Endothelial cell (in vitro differentiated cells): Measurements from ENCODE around the gene SMIM44. TPM values are rescaled to one million over a fixed set of nuclear protein-coding genes. Genes with fewer than 3 reads are reported as not detected.

ENCODE experiments used
- DNase-seq: peaks from one replicate; pipeline ENCODE4 v3.0.0; 2021; ENCODE audit warnings: low spot score
- H3K27ac Mint-ChIP-seq: one replicate; pipeline ENCODE4 v1.8.0; 2021; ENCODE audit warnings: mixed read lengths, inconsistent platforms; ENCODE audit not compliant: unreplicated experiment
- H3K27me3 Mint-ChIP-seq: one replicate; pipeline ENCODE4 v1.8.0; 2021; ENCODE audit warnings: mild to moderate bottlenecking, moderate library complexity, mixed read lengths, inconsistent platforms; ENCODE audit not compliant: unreplicated experiment
- H3K36me3 Mint-ChIP-seq: one replicate; pipeline ENCODE4 v1.8.0; 2021; ENCODE audit warnings: mild to moderate bottlenecking, low read depth, mixed read lengths, inconsistent platforms; ENCODE audit not compliant: unreplicated experiment
- H3K4me1 Mint-ChIP-seq: one replicate; pipeline ENCODE4 v1.8.0; 2021; ENCODE audit warnings: mild to moderate bottlenecking, mixed read lengths, inconsistent platforms; ENCODE audit not compliant: unreplicated experiment
- H3K4me3 Mint-ChIP-seq: one replicate; pipeline ENCODE4 v1.8.0; 2021; ENCODE audit warnings: mild to moderate bottlenecking, mixed read lengths, inconsistent platforms; ENCODE audit not compliant: unreplicated experiment
- H3K9me3 Mint-ChIP-seq: one replicate; pipeline ENCODE4 v1.8.0; 2021; ENCODE audit warnings: mixed read lengths, inconsistent platforms; ENCODE audit not compliant: unreplicated experiment
- CTCF ChIP-seq: fragments of 200-600 bp; sonication (generic); IDR thresholded peaks from one replicate; pipeline ENCODE4 v1.5.0; 2021; ENCODE audit warnings: antibody characterized with exemption; ENCODE audit not compliant: unreplicated experiment
- total RNA-seq: library from RNA; stranded (reverse); fragmentation: NEBNext Ultra II Directional; extraction: Animal tissue kit (Norgen Biotek cat#: 25700); gene quantifications from one replicate; pipeline ENCODE4 v1.2.1, GENCODE V29; 2021; ENCODE audit not compliant: unreplicated experiment

The SMIM44 gene
- total RNA-seq, 1 donor from 2014 or later, result not detected

GRCh38 chr19:3494559-3494958 is 11.3 kb upstream of the SMIM44 start:
- TF ChIP-seq CTCF, result no peak

GRCh38 chr19:3494051-3494450 is 10.8 kb upstream of the SMIM44 start:
- no peak overlapping the region for H3K27ac Mint-ChIP-seq

More at GRCh38 chr19:3494559-3494958, 11.3 kb upstream of the SMIM44 start:
- Mint-ChIP-seq H3K27ac (no peak overlapping the region), H3K4me1 (peaks cover 3% of the 10 kb centered on the region), H3K4me3 (no peak overlapping the region), H3K27me3 (peaks cover 8% of the 10 kb centered on the region), H3K36me3 (peaks cover 14% of the 10 kb centered on the region), H3K9me3 (no peaks in the 10 kb centered on the region)
- DNase-seq, result no peak

GRCh38 chr19:3493651-3494050 is 10.4 kb upstream of the SMIM44 start:
- no peak for TF ChIP-seq CTCF
- DNase-seq, result no peak
- Mint-ChIP-seq H3K4me1 (no peaks in the 10 kb centered on the region), H3K4me3 (no peak overlapping the region), H3K27me3 (peaks cover 8% of the 10 kb centered on the region), H3K9me3 (no peaks in the 10 kb centered on the region), H3K27ac (no peak overlapping the region), H3K36me3 (peaks cover 14% of the 10 kb centered on the region)

More at GRCh38 chr19:3494051-3494450, 10.8 kb upstream of the SMIM44 start:
- peak; percentile 30 for DNase-seq
- Mint-ChIP-seq H3K9me3 (no peaks in the 10 kb centered on the region), H3K4me1 (peaks cover under 1% of the 10 kb centered on the region), H3K36me3 (peaks cover 14% of the 10 kb centered on the region), H3K4me3 (no peak overlapping the region), H3K27me3 (peaks cover 8% of the 10 kb centered on the region)
- TF ChIP-seq CTCF, result no peak

GRCh38 chr19:3492919-3493318 is 9.7 kb upstream of the SMIM44 start:
- DNase-seq, result no peak
- Mint-ChIP-seq H3K36me3 (peaks cover 12% of the 10 kb centered on the region), H3K9me3 (no peaks in the 10 kb centered on the region), H3K27ac (no peak overlapping the region), H3K4me3 (peak overlapping the region; percentile 78), H3K27me3 (peaks cover 8% of the 10 kb centered on the region), H3K4me1 (no peaks in the 10 kb centered on the region)
- TF ChIP-seq CTCF, result no peak

GRCh38 chr19:3492131-3492839 is 9.0 kb upstream of the SMIM44 start:
- Mint-ChIP-seq H3K4me1 (no peaks in the 10 kb centered on the region), H3K4me3 (peak overlapping the region; percentile 78), H3K36me3 (peaks cover 10% of the 10 kb centered on the region), H3K27ac (no peak overlapping the region), H3K9me3 (no peaks in the 10 kb centered on the region), H3K27me3 (peaks cover 5% of the 10 kb centered on the region)
- DNase-seq, result no peak
- no peak for TF ChIP-seq CTCF
